Ramos (cell line): ENCODE results near the gene ZNF76.

Experiments used
- in situ Hi-C: fragments of 300-500 bp; cut with MboI; formaldehyde crosslinking; loops from one replicate; pipeline ENCODE4 v1.14.3; 2022; ENCODE audit warnings: low sequenced_read_pairs; ENCODE audit not compliant: unreplicated experiment

ZNF76 gene

GRCh38 chr6:35234901-35235300, 24.6 kb upstream of the ZNF76 start:
- in situ Hi-C loops: no loop called here

DNA sequence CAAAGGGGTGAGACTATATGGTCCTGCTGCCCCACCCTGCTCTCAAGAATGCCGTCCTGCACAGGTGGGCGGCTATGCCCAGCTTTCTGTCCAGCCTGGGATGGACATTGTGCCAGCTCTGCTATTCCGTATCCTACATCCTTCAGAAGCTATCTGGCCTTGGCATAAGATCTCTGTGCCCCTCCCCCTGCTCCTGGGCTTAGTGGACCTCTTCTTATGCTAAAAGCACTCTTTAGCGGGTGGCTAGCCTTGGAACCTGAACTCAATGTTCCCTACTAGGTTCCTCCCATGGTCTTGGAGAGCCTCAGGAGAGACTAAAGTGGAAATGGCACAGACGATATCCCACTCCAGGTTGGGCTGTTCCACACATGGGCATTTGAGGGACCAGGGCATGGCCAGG, 23.3 kb upstream of the ZNF76 start:
- in situ Hi-C loops: no loop called here

GRCh38 chr6:35237476-35237875, 22.1 kb upstream of the ZNF76 start:
- in situ Hi-C loops: no loop called here

GRCh38 chr6:35238843-35239289, 20.7 kb upstream of the ZNF76 start:
- in situ Hi-C loops: no loop called here

DNA sequence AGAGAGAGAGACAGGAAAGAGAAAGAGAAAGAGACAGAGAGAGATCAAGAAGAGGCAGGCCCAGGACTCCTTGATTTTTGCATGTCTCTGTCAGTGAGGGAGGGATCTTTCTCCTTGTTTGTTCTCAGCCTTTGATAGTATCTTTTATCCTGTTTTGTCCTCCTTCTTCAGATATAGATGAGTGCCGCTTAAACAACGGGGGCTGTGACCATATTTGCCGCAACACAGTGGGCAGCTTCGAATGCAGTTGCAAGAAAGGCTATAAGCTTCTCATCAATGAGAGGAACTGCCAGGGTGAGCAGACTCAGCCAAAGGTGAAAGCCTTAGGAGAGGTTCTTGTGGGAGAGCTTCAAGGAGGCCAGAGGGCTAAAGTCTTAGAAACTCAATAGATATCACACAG, 20.0 kb upstream of the ZNF76 start:
- in situ Hi-C loops: no loop called here

DNA sequence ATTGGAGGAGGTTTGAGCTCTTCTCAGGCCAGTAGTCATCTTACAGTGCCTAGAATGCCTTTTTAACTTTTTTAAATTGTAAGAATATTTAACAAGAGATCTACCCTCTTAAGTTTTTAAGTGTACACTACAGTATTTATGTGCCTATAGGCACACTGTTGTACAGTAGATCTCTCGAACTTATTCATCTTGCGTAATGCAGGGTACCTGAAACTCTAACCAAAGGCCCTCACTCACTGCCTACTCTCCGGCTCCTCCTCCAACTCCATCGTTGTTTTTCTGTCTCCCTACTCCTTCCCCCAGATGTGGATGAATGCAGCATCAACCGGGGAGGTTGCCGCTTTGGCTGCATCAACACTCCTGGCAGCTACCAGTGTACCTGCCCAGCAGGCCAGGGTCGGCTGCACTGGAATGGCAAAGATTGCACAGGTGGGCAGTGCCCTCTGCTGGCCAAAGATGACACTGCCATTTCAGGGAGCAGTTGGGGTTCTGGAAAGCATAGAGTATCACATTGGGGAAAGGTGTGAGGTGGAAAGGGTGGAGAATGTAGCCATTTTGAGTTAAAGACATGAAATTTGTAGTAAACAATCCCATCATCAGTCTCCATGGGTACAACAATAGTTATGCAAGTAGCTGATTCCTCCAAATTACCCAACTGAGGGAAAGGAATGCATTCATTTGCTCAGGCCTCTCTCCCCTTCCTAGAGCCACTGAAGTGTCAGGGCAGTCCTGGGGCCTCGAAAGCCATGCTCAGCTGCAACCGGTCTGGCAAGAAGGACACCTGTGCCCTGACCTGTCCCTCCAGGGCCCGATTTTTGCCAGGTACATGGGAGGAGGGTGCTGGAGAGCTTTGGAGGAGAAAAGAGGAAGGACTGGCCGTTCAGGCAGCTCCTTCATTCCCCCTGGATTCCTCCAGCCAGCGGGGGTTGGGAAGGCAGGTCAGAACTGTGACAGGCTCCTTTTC, 18.4 kb upstream of the ZNF76 start:
- in situ Hi-C loops: no loop called here

GRCh38 chr6:35242486-35242885, 17.0 kb upstream of the ZNF76 start:
- in situ Hi-C loops: no loop called here

DNA sequence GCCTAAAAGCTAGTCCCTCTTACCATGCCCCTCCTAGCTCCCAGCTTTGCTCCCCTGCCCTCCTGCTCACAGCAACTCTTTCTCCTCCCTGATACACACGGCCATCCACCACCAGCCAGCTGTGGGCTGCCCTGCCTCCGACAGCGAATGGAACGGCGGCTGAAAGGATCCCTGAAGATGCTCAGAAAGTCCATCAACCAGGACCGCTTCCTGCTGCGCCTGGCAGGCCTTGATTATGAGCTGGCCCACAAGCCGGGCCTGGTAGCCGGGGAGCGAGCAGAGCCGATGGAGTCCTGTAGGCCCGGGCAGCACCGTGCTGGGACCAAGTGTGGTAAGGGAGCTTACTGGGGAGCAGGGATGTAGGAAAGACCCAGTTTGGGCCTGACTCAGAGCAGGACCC, 16.6 kb upstream of the ZNF76 start:
- in situ Hi-C loops: no loop called here

GRCh38 chr6:35243386-35243958, 16.1 kb upstream of the ZNF76 start:
- in situ Hi-C loops: no loop called here

DNA sequence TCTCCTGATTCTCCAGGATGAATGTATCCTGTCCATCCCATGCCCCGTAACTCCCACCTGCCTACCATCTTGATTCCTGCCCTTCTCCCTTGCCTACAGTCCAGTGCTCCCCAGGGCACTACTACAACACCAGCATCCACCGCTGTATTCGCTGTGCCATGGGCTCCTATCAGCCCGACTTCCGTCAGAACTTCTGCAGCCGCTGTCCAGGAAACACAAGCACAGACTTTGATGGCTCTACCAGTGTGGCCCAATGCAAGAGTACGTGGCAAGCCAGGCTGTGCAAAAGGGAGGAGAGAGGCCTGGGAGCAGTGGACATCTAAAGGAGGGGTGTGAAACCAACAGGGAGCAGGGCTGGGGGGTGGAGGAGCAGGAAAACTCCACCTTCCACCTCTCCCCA, 15.0 kb upstream of the ZNF76 start:
- in situ Hi-C loops: no loop called here

DNA sequence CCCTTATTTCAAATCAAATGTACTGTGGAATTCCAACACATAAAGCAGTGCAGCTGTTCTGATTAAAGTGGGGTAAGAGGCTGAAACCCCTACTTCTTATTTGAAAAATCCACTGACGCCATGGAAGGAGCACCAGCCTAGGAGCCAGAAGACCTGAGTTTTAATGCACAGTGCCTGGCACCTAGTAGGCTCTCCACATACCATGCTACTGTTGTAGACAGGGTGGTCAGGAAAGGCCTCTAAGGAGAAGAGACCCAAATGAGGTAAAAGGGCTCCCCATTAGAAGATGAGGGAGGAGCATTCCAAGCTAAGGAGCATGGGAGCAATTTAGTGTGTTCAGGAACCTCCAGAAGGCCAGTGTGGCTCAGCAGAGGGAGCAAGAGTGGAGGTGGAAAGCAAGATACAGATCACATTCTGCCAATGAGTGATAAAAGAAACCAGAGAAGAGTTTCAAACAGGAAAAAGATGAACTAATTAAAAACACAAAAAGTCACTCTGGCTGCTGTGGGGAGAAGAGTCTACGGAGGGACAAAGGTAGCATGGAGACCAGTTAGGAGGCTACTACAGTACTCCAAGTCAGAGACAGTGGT, 11.8 kb upstream of the ZNF76 start:
- in situ Hi-C loops: no loop called here

DNA sequence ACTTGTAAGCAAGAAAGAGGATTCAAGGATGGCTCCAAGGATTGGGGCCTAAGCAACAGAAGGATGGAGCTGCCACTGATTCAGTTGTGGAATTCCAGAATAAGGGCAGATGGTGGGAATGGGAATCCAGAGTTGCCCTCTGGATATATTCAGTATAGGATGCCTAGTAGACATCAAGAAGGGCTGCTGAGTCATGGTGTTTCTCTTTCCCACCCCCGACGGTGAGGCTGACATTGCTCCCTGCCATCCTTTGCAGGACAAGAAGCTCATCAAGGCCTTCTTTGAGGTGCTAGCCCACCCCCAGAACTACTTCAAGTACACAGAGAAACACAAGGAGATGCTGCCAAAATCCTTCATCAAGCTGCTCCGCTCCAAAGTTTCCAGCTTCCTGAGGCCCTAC, 11.2 kb upstream of the ZNF76 start:
- in situ Hi-C loops: no loop called here

GRCh38 chr6:35248965-35249364, 10.6 kb upstream of the ZNF76 start:
- in situ Hi-C loops: no loop called here

- in situ Hi-C loops: no loop called here
Observed at GRCh38 chr6:35251949-35252348, 7.6 kb upstream of the ZNF76 start.

- in situ Hi-C loops: no loop called here
Observed at GRCh38 chr6:35253249-35253648, 6.3 kb upstream of the ZNF76 start.

- in situ Hi-C loops: no loop called here
Observed at GRCh38 chr6:35258336-35258735, 1.2 kb upstream of the ZNF76 start.

- in situ Hi-C loops: no loop called here
Observed at GRCh38 chr6:35258858-35259193, 709 bp upstream of the ZNF76 start.

GRCh38 chr6:35259948-35260590, 534 bp downstream of the ZNF76 start:
- in situ Hi-C loops: no loop called here

GRCh38 chr6:35260591-35261570, 1.3 kb downstream of the ZNF76 start:
- in situ Hi-C loops: no loop called here

DNA sequence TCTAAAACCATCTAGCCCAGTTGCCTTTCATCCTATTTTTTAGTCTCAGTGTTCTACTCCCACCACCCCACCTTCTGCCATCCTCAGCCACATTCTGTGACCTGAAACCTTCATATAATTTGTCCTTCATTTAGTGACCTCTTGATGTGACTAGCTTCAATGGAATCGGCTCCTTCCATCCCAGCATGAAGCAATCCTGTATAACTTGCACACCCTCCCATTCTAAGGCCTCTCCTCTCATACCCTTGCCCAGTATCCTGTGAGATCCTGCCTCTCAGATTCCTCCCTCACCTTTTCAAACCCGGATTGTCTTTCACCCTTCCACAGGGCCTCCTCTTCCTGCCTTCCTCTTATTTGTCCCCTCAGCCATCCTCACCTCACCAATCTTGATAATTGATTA, 3.1 kb downstream of the ZNF76 start:
- in situ Hi-C loops: no loop called here
